GM23338 (cell line): ENCODE data around the gene UBE2R2. TPM values are rescaled to one million over a fixed set of nuclear protein-coding genes. Genes with fewer than 3 reads are reported as not detected.

ENCODE experiments used
- ATAC-seq: fragments of 200-7000 bp; cut with Tn5 transposase; 3 replicates; pipeline ENCODE4 v1.9.1; 2020
- DNase-seq: peaks from one replicate; pipeline ENCODE4 v3.0.0-alpha.2; 2015; ENCODE audit warnings: low spot score
- H2AFZ ChIP-seq: fragments of 200-600 bp; sonication (generic); 2 replicates; pipeline ENCODE4 v1.8.0; 2016; ENCODE audit warnings: antibody characterized with exemption, mild to moderate bottlenecking, moderate library complexity
- H3F3A ChIP-seq: fragments of 200-600 bp; sonication (generic); replicated peaks from 2 replicates; pipeline ENCODE4 v1.8.0; 2017; ENCODE audit warnings: antibody characterized with exemption, mixed run types, low read depth
- H3K27ac ChIP-seq: fragments of 200-600 bp; sonication (generic); 2 replicates; pipeline ENCODE4 v1.6.1; 2016; ENCODE audit warnings: low read depth
- H3K27me3 ChIP-seq: fragments of 200-600 bp; sonication (generic); 2 replicates; pipeline ENCODE4 v1.8.0; 2016; ENCODE audit warnings: mild to moderate bottlenecking, mixed run types, moderate library complexity; ENCODE audit not compliant: insufficient read depth
- H3K36me3 ChIP-seq: fragments of 200-600 bp; sonication (generic); 2 replicates; pipeline ENCODE4 v1.8.0; 2016; ENCODE audit warnings: mild to moderate bottlenecking; ENCODE audit not compliant: insufficient read depth
- H3K4me1 ChIP-seq: fragments of 200-600 bp; sonication (generic); 2 replicates; pipeline ENCODE4 v1.8.0; 2016; ENCODE audit warnings: mild to moderate bottlenecking, moderate library complexity; ENCODE audit not compliant: insufficient read depth
- H3K4me2 ChIP-seq: fragments of 200-600 bp; sonication (generic); 2 replicates; pipeline ENCODE4 v1.7.1; 2017; ENCODE audit warnings: mixed run types
- H3K4me3 ChIP-seq: fragments of 200-600 bp; sonication (generic); 2 replicates; pipeline ENCODE4 v1.6.1; 2016; ENCODE audit warnings: mixed run types
- H3K79me2 ChIP-seq: fragments of 200-600 bp; sonication (generic); replicated peaks from 2 replicates; pipeline ENCODE4 v1.8.0; 2017; ENCODE audit warnings: mild to moderate bottlenecking; ENCODE audit not compliant: insufficient read depth
- H3K9me2 ChIP-seq: fragments of 200-600 bp; sonication (generic); 2 replicates; pipeline ENCODE4 v1.8.0; 2017; ENCODE audit not compliant: insufficient read depth
- H4K20me1 ChIP-seq: fragments of 200-600 bp; sonication (generic); replicated peaks from 2 replicates; pipeline ENCODE4 v1.8.0; 2017; ENCODE audit warnings: mild to moderate bottlenecking; ENCODE audit not compliant: insufficient read depth
- H3K27ac Mint-ChIP-seq: 2 replicates; pipeline ENCODE4 v1.8.0; 2020; ENCODE audit warnings: inconsistent platforms, mild to moderate bottlenecking, moderate library complexity, mixed read lengths
- H3K27me3 Mint-ChIP-seq: 3 replicates; pipeline ENCODE4 v1.8.0; 2022; ENCODE audit warnings: low read depth, mild to moderate bottlenecking, moderate library complexity, mixed read lengths, inconsistent platforms; ENCODE audit not compliant: insufficient read depth, poor library complexity
- H3K36me3 Mint-ChIP-seq: 3 replicates; pipeline ENCODE4 v1.8.0; 2021; ENCODE audit warnings: low read depth, mild to moderate bottlenecking, inconsistent platforms, moderate library complexity, mixed read lengths
- H3K4me1 Mint-ChIP-seq: 3 replicates; pipeline ENCODE4 v1.8.0; 2020; ENCODE audit warnings: mild to moderate bottlenecking, inconsistent platforms, mixed read lengths
- H3K4me3 Mint-ChIP-seq: 3 replicates; pipeline ENCODE4 v1.8.0; 2021; ENCODE audit warnings: moderate library complexity, mild to moderate bottlenecking, inconsistent platforms, mixed read lengths
- H3K9me3 Mint-ChIP-seq: 3 replicates; pipeline ENCODE4 v1.8.0; 2020; ENCODE audit warnings: moderate library complexity, mild to moderate bottlenecking, inconsistent platforms, mixed read lengths
- EZH2phosphoT487 ChIP-seq: fragments of 200-600 bp; sonication (generic); IDR thresholded peaks from one replicate; pipeline ENCODE4 v1.8.1; 2018; ENCODE audit warnings: antibody characterized with exemption; ENCODE audit not compliant: unreplicated experiment
- NANOG ChIP-seq: IDR thresholded peaks from 2 replicates; pipeline ENCODE4 v1.6.1; 2016; ENCODE audit warnings: antibody characterized with exemption, borderline replicate concordance
- polyA plus RNA-seq: library from polyadenylated mRNA; unstranded; fragments of >200 nt; fragmentation: Nextera tagmentation; extraction: Ambion mirVana; gene quantifications from 2 replicates; pipeline ENCODE4 v1.2.1, GENCODE V29; 2016
- total RNA-seq: library from RNA; depleted of rRNA; stranded (reverse); fragments of >200 nt; shearing (Covaris generic); gene quantifications from 2 replicates; pipeline ENCODE4 v1.2.3, GENCODE V29; 2014
- TF ChIP-seq, protein P1 (sequence below): IDR thresholded peaks from one replicate; pipeline ENCODE4 v1.6.1; 2018; ENCODE audit warnings: antibody characterized with exemption; ENCODE audit not compliant: unreplicated experiment
- TF ChIP-seq, protein P2 (sequence below), 2 experiments: fragments of 200-600 bp in 1 of 2; sonication (generic) in 1 of 2; conservative IDR thresholded peaks; 2 replicates each; pipeline versions ENCODE4 v1.5.1 to v1.6.1; 2016 to 2017; ENCODE audit warnings: antibody characterized with exemption in 2 of 2, low read depth in 2 of 2, mild to moderate bottlenecking in 2 of 2, moderate library complexity in 1 of 2
- TF ChIP-seq, protein P3 (sequence below): fragments of 250-450 bp; sonication (Bioruptor Pico); IDR thresholded peaks from 2 replicates; pipeline ENCODE4 v1.5.0; 2020; ENCODE audit warnings: mild to moderate bottlenecking, moderate library complexity

Gene UBE2R2
- total and polyA plus RNA-seq, 2 experiments from 2014 or later = 23.4 to 32.5 TPM

DNA sequence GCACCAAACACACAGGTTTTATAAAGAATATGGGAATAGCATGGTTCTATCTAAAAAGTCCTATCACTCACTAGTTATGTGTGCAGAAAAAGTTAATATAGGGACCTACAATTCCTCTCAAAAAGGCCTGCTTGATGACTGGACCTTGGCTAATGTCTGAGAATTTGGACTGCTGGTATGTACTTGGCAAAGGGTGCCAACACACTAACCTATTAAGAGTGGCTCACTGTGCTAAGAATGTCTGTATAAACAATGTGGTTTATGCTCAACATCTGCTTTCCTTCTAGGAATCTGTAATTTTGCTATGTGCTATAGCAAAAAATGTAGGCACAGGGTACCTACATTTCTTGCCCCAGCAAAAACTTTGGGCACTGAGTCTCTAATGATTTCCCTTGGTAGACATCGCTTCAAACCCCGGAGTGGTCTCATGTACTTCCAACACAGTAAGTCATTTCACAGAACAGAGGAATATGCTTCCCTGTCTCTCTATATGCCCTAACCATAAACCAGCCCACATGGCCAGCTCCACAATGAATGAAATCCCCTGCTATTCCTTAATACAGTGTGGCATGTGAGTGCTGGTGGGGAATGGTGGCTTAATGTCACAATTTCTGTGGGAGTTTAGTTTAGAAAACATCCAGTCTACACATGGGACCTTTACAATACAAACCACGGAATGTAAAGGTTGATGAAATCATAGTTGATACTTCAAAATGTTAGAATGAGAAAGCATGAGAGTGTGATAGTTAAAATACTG lies 130.0 kb downstream of the UBE2R2 start:
- Histone ChIP-seq H3K79me2 (peaks cover 6% of the 10 kb centered on the region), H3F3A (no peaks in the 10 kb centered on the region), H3K9me2 (no peaks in the 10 kb centered on the region), H3K27me3 (no peaks in the 10 kb centered on the region), H3K27ac (no peak overlapping the region), H3K4me2 (no peak overlapping the region), H3K36me3 (peaks cover 44% of the 10 kb centered on the region), H3K4me1 (no peaks in the 10 kb centered on the region), H4K20me1 (peaks cover 9% of the 10 kb centered on the region; the same call in 1 of the 2 replicates), H3K4me3 (no peak overlapping the region), H2AFZ (no peak overlapping the region)
- H3K9me3 Mint-ChIP-seq = no peaks in the 10 kb centered on the region
- peaks cover 76% of the 10 kb centered on the region for H3K36me3 Mint-ChIP-seq
- peaks cover 5% of the 10 kb centered on the region for H3K27me3 Mint-ChIP-seq
- DNase-seq = no peak
- TF ChIP-seq EZH2phosphoT487 (no peak), NANOG (no peak)
- TF ChIP-seq, protein P1, sequence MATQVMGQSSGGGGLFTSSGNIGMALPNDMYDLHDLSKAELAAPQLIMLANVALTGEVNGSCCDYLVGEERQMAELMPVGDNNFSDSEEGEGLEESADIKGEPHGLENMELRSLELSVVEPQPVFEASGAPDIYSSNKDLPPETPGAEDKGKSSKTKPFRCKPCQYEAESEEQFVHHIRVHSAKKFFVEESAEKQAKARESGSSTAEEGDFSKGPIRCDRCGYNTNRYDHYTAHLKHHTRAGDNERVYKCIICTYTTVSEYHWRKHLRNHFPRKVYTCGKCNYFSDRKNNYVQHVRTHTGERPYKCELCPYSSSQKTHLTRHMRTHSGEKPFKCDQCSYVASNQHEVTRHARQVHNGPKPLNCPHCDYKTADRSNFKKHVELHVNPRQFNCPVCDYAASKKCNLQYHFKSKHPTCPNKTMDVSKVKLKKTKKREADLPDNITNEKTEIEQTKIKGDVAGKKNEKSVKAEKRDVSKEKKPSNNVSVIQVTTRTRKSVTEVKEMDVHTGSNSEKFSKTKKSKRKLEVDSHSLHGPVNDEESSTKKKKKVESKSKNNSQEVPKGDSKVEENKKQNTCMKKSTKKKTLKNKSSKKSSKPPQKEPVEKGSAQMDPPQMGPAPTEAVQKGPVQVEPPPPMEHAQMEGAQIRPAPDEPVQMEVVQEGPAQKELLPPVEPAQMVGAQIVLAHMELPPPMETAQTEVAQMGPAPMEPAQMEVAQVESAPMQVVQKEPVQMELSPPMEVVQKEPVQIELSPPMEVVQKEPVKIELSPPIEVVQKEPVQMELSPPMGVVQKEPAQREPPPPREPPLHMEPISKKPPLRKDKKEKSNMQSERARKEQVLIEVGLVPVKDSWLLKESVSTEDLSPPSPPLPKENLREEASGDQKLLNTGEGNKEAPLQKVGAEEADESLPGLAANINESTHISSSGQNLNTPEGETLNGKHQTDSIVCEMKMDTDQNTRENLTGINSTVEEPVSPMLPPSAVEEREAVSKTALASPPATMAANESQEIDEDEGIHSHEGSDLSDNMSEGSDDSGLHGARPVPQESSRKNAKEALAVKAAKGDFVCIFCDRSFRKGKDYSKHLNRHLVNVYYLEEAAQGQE = no peak
- TF ChIP-seq, protein P2, sequence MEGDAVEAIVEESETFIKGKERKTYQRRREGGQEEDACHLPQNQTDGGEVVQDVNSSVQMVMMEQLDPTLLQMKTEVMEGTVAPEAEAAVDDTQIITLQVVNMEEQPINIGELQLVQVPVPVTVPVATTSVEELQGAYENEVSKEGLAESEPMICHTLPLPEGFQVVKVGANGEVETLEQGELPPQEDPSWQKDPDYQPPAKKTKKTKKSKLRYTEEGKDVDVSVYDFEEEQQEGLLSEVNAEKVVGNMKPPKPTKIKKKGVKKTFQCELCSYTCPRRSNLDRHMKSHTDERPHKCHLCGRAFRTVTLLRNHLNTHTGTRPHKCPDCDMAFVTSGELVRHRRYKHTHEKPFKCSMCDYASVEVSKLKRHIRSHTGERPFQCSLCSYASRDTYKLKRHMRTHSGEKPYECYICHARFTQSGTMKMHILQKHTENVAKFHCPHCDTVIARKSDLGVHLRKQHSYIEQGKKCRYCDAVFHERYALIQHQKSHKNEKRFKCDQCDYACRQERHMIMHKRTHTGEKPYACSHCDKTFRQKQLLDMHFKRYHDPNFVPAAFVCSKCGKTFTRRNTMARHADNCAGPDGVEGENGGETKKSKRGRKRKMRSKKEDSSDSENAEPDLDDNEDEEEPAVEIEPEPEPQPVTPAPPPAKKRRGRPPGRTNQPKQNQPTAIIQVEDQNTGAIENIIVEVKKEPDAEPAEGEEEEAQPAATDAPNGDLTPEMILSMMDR (conservative IDR thresholded peaks at IDR 0.05; ENCODE audit: low read depth in 2 of 2) = no peak
- TF ChIP-seq, protein P3, sequence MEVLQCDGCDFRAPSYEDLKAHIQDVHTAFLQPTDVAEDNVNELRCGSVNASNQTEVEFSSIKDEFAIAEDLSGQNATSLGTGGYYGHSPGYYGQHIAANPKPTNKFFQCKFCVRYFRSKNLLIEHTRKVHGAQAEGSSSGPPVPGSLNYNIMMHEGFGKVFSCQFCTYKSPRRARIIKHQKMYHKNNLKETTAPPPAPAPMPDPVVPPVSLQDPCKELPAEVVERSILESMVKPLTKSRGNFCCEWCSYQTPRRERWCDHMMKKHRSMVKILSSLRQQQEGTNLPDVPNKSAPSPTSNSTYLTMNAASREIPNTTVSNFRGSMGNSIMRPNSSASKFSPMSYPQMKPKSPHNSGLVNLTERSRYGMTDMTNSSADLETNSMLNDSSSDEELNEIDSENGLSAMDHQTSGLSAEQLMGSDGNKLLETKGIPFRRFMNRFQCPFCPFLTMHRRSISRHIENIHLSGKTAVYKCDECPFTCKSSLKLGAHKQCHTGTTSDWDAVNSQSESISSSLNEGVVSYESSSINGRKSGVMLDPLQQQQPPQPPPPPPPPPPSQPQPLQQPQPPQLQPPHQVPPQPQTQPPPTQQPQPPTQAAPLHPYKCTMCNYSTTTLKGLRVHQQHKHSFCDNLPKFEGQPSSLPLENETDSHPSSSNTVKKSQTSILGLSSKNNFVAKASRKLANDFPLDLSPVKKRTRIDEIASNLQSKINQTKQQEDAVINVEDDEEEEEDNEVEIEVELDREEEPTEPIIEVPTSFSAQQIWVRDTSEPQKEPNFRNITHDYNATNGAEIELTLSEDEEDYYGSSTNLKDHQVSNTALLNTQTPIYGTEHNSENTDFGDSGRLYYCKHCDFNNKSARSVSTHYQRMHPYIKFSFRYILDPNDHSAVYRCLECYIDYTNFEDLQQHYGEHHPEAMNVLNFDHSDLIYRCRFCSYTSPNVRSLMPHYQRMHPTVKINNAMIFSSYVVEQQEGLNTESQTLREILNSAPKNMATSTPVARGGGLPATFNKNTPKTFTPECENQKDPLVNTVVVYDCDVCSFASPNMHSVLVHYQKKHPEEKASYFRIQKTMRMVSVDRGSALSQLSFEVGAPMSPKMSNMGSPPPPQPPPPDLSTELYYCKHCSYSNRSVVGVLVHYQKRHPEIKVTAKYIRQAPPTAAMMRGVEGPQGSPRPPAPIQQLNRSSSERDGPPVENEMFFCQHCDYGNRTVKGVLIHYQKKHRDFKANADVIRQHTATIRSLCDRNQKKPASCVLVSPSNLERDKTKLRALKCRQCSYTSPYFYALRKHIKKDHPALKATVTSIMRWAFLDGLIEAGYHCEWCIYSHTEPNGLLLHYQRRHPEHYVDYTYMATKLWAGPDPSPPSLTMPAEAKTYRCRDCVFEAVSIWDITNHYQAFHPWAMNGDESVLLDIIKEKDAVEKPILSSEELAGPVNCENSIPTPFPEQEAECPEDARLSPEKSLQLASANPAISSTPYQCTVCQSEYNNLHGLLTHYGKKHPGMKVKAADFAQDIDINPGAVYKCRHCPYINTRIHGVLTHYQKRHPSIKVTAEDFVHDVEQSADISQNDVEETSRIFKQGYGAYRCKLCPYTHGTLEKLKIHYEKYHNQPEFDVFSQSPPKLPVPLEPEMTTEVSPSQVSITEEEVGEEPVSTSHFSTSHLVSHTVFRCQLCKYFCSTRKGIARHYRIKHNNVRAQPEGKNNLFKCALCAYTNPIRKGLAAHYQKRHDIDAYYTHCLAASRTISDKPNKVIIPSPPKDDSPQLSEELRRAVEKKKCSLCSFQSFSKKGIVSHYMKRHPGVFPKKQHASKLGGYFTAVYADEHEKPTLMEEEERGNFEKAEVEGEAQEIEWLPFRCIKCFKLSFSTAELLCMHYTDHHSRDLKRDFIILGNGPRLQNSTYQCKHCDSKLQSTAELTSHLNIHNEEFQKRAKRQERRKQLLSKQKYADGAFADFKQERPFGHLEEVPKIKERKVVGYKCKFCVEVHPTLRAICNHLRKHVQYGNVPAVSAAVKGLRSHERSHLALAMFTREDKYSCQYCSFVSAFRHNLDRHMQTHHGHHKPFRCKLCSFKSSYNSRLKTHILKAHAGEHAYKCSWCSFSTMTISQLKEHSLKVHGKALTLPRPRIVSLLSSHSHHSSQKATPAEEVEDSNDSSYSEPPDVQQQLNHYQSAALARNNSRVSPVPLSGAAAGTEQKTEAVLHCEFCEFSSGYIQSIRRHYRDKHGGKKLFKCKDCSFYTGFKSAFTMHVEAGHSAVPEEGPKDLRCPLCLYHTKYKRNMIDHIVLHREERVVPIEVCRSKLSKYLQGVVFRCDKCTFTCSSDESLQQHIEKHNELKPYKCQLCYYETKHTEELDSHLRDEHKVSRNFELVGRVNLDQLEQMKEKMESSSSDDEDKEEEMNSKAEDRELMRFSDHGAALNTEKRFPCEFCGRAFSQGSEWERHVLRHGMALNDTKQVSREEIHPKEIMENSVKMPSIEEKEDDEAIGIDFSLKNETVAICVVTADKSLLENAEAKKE (CRISPR knock-in tag) = no peak
- no peak overlapping the region; the same call in 1 of the 2 replicates for H3K27ac Mint-ChIP-seq
- H3K4me3 Mint-ChIP-seq = no peak overlapping the region
- no peak for ATAC-seq
- H3K4me1 Mint-ChIP-seq = no peaks in the 10 kb centered on the region
